NCI-H460 (cell line): ENCODE data around the gene ADAM30. TPM values are rescaled to one million over a fixed set of nuclear protein-coding genes. Genes with fewer than 3 reads are reported as not detected.

Experiments
- total RNA-seq: library from RNA; depleted of rRNA; stranded (reverse); fragments of >200 nt; shearing (Covaris generic); gene quantifications from 2 replicates; pipeline ENCODE4 v1.2.3, GENCODE V29; 2014; rRNA removed

Gene ADAM30
- total RNA-seq, 1 experiment from 2014 or later, result not detected

Other genes with a start within 250 kb of the ADAM30 start
- gene ZNF697, start 248.2 kb downstream of the ADAM30 start, total RNA-seq, result 1.8 and 3.2 TPM in 2 replicates
- 194 and 236 TPM in 2 replicates for gene PHGDH, start 184.6 kb downstream of the ADAM30 start, total RNA-seq
- gene HMGCS2, start 127.6 kb downstream of the ADAM30 start, total RNA-seq, result not detected in 2 replicates
- not detected in 2 replicates for gene REG4, start 85.1 kb downstream of the ADAM30 start, total RNA-seq
- 24.4 and 25.0 TPM in 2 replicates for gene NOTCH2, start 173.1 kb upstream of the ADAM30 start, total RNA-seq